ENCODE measurements around the gene NCAM2.
"Not testable (repeated sequence)": the region's sequence is repeated elsewhere in the genome, so short reads cannot be mapped to it uniquely, and the experiment has no call there.

NCAM2 gene

DNA sequence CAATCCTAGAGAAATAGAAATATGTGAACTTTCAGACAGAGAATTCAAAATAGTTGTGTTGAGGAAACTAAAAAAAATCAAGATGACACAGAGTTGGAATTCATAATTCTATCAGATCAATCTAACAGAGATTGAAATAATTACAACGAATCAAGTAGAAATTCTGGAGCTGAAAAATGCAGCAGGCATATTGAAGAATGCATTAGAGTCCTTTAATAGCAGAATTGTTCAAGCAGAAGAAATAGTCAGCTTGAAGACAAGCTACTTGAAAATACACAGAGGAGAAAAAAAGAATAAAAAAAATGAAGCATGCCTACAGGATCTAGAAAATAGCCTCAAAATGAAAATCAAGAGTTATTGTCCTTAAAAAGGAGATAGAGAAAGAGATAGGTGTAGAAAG, 347.1 kb downstream of the NCAM2 start:
- DNase-seq: no peak

DNA sequence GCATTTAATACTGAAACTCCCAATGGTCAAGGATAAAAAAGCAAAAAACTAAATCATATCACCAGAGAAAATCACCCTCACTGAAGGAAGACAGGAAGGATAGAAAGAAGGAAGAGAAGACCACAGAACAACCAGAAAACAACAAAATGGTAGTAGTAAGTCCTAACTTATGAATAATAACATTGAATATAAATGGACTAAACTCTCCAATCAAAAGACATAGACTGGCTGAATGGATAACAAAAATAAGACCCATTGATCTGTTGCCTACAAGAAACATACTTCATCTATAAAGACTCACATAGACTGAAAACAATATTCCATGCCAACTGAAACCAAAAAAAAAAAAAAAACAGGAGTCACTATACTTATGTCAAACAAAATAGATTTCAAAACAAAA, 347.7 kb downstream of the NCAM2 start:
- no peak for DNase-seq

DNA sequence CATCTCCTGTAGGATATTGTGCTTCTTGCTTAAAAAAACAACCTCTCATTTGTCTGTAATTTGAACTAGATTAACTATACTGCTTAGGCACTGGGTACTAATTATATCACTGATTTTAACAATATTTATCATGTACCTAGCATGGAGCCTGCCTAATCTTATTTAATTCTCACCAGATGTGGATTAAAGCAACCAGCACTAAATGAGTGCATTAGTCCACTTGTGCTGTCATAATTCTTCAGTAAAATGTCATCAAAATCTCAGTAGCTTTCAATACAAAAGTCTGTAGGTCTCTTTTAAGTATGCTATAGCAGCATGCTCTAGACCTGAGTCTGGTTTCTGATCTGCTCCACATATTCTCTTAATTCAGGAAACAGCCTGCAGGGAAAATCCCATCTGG, 368.1 kb downstream of the NCAM2 start:
- no peak for DNase-seq

DNA sequence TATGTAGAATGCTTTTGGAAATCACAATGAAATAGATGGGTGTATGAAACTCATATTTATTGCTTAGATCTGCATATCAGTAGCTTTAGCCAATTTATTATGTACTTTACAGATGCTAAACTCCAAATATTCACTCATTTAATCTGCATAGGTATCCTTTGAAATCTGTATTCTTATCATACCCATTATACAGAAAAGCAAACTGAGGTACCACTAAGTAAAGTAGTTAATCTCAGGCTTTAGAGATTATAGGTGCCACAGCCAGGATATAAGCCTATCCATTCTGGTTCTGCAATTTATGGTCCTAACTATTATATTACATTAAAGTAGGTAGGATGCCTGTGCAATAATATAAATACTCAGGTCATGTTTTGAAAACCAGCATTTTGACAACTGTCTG, 369.4 kb downstream of the NCAM2 start:
- DNase-seq: no peak

DNA sequence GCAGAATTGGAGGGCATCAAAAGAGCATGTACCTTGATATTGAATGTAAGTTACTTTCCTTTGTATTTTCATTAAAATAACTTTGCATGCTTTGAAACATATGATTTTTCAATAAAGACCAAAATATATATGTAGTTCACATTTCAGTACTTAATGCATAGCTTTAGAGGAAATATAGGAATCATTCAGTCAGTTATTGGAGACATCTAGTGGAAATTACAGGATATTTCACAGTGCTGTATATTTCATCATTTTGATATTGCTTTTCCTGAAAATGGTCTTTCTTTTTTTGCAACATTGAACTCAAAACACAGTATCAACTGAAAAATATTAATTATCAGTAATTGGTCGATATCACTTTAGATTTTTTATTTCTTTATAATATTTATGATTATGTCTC, 375.8 kb downstream of the NCAM2 start:
- no peak for DNase-seq

DNA sequence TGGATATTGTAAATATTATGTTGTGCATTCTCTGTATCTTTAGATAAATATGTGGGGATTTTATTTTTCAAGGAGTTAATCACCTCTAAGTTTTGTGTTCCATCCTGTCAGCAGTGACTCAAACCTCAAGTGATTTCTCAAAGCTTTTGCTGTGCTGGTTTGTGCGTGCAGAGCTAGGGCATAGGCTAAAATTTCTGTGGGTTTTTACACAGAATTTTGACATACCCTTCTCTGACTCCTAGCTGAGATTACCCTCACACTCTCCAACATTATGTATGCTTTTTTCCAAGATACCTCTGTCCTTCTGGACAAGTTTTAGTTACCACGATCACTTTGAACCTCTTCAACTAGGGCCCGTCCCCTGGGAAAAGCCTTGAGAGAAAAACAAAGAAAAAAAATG, 384.9 kb downstream of the NCAM2 start:
- DNase-seq: no peak

DNA sequence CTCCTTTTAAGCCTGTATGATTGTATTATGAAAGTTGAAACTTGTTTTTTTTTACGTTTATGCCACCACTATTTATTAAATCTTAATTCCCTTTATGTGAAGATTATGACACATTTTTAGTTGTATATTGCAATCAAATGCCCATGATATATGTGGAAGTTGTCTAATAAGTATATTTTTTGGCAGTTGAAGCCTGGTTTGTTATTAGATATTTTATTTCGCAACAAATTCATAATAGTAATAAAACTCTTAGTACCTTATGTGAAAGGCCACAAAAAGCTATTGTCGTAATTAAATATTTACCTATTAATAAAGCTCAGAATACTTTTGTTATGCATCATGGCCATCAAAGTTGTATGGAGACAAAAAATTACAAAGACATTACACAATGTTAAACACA, 386.8 kb downstream of the NCAM2 start:
- DNase-seq: no peak

DNA sequence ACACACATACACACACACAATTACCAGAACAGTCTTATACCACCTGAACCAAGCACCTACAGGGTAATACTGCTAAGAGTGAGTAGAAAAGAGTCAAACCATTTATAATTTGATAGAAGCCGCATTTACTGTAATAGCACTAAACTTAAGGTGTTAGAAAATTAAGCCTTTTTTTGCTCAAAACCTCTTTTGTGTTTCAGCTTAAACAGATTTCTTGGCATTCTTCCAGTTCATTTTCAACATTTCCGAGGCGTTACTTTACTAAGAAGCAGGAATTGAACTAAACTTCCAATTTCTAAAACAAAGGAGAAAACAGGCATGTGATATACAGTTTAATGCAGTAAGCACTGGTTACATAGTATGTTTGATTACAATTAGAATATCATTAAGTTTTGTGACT, 387.2 kb downstream of the NCAM2 start:
- DNase-seq: no peak

DNA sequence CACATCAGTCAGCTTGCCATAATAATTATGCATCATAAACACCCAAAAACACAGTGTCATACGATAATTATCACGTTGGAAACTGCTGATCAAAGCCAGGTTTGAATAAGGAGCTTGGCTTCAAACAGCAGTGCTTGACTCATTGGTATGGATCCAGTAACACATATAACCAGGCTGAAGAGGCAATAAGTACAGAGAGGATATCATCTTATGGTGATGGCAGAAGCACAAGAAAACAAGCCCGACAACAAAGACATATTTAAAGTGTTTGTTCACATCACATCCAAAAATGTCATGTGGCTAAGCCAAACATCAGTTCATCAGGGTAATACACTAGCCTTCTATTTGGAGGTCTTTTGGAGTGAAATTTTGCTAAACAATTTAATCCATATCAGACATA, 389.7 kb downstream of the NCAM2 start:
- DNase-seq: no peak

DNA sequence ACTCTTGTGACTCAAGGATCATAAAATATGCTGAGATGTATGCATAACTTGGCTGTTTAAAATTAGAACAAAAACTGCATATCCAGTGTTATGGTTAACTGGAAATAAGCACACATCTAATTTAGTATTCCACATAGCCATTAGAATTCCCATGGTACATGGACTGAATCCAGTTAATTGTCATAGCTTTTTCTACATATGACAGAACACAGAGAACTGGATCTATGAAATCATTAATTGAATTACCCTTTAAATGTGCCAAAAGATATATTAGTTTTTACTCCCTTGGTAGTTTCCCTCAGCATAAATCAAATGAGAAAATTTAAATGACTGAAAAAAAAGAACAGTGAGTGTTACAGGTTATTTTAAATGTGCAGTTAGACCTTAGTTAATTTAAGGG, 395.9 kb downstream of the NCAM2 start:
- DNase-seq: no peak

DNA sequence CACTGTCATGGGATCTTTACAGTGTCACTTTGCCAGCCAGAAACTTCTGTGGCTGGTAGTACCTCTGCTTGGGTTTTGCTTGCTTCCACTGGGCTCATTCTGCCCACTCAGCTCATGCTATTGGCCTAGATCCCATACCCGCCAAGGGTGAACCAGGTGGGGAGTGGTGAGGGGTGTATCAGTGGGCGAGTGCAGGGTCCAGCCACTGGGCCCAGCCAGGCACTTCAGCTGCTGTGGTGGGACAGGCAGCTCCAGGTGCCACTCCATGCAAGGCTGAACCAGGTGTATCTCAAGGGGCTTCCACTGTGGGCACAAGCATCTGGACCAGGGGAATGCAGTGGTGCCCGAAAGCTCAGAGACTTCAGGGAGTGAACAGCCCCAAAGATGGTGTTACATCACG, 398.2 kb downstream of the NCAM2 start:
- DNase-seq: no peak

DNA sequence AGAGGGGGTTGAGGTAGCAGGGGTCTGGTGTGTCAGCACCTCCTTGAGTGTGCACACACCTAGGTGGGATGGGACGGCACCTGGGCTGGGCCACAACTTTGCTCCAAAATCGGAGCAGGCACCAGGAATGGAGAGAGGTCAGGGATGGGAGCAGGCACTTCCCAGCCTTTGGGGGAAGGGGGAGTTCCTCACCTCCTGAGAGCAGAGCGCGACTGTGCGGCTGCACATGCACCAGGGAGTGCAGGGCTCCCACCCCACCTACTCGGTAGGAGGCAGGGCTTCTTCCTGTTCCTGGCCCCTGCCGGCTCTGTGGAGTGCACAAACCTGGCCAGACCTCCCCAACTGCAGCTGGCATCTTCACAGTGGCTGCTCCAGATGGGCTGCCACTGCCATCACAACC, 399.3 kb downstream of the NCAM2 start:
- DNase-seq: no peak

DNA sequence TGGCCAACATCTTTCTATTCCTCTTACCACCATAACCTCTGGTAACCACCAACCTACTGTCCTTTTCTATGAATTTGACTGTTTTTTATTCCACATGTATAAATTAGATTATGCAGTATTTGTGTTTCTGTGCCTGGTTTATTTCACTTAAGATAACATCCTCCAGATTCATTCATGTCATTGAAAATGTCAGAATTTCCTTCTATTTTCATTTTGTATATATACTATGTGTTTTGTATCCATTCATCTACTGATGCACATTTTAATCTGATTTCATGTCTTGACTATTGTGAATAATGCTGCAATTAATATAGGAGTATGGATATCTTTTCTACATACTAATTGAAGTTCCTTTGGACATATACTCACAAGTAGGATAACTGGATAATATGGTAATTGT, 403.2 kb downstream of the NCAM2 start:
- no peak for DNase-seq

DNA sequence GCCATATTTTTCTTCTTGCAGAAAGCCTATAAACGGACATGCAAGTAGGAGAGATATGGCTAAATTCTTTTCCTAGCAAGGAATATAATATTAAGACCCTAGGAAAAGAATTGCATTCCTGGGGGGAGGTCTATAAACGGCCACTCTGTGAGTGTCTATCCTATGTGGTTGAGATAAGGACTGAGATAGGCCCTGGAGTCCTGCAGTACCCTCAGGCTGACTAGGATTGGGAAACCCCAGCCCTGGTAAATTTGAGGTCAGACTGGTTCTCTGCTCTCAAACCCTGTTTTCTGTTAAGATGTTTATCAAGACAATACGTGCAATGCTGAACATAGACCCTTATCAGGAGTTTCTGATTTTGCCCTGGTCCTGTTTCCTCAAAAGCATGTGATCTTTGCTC, 404.0 kb downstream of the NCAM2 start:
- DNase-seq: not testable (repeated sequence)

DNA sequence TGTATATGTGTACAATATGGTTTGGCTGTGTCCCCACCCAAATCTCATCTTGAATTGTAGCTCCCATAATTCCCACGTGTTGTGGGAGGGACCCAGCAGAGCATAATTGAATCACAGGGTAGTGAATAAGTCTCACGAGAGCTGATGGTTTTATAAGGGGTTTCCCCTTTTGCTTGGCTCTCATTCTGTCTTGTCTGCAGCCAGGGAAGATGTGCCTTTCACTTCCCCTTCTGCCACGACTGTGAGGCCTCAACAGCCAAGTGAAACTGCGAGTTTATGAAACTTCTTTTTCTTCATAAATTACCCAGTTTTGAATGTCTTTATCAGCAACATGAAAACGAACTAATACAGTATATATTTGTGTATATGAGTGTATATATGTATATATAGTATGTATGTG, 406.1 kb downstream of the NCAM2 start:
- not testable (repeated sequence) for DNase-seq

DNA sequence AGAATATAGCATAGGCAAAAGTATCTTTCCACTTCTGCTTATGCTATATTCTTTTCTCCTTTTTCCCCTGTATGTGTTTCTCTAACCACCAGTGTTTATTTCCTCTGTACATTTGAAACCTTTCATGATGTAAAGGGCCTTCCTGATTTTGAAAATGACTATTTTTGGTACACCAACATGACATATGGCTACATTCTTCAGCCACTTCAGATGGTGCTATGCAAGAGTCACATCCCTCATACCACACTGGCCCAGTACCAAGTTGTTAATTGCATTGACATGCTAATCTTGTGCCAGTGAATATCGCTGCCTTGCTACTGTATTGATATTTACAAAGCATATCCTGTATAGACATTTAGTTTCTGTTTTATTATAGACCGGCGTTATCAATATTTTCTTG, 408.7 kb downstream of the NCAM2 start:
- DNase-seq: no peak

DNA sequence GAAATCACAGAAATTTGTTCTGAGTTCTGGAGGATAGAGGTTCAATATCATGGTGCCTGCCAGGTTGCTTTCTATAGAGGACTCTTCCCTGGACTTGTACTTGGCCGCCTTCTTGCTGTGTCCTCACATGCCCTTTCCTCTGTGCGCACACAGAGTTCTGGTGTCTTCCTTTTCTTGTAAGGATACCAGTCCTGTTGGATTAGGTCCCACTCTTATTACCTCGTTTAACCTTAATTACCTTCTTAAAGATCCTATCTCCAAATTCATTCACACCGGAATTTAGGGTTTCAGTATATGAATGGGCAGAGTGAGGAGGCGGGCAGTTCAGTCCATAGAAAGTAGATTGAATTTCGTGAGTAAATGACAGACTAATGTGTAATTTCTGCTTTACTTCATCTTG, 413.9 kb downstream of the NCAM2 start:
- DNase-seq: no peak

DNA sequence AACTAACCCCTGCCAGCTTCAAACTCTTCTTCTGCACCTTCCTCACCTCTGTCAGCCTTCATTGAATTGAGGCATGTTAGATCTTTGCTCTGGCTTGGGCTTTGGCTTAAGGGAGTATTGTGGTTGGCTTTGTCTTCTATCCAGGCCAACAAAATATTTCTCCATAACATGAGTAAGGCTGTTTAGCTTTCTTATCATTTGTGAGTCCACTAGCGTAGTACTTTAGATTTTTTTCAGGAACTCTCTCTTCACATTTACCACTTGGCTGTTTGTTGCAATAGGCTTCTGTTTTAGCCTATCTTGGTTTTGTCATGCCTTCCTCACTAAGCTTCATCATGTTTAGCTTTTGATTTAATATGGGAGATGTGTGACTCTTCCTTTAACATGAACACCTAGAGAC, 417.5 kb downstream of the NCAM2 start:
- DNase-seq: no peak

DNA sequence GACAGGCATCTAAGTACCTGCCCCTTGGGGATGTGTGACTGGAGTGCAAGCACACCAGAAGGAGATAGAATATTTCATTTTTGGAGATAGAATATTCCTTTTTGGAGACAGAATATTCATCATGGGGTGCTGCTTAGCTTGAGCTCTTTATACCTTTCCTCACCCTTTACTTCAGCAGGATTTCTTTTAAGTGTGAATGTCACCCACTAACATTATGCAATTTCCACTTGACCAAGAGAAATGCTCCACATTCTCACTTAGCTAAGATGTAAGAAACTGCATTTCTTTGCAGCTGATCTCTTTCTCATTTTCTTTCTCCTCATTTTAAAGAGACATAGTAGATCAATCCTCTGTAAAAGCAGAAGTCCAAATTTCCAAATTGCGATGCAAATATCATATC, 436.7 kb downstream of the NCAM2 start:
- DNase-seq: no peak

DNA sequence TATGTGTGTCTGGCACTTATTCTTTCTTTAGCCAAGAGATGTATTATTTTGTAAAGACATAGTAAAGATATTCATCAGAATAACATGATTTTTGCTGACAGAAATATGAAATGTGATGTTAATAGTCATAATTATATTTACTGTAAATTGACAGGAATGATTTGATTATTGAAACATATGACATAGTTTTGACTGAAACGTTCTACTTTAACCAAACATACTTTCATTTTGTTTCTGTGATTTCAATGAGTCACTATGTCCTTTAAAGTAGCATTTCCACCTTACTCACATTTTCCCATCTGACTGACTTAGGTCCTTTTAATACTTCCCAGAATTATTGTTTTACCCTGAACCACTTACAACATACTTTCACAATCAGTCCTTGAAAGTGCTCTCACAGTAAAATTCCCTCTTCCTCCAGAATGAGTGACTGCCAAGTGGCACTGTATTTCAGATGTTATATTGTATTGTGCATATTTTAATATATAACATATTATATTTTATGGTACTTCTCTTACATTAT, 437.9 kb downstream of the NCAM2 start:
- no peak for DNase-seq

DNA sequence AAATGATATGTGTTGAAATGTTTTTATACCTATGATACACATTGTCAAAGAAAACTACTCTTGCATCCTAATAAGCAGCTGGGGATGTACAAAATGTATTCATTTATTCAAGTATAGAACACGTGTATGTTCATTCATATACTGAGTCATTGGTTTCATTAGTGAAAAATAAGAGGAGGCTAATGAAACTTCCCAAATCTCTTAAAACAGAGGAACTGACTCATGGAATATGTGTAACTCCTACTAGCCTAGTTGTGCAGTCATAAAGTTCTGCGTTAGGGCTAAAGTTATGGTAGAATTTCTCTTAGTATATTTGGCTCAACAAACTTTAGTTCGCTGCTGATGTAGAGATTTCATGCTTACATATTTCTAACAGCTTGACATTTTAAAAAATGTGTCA, 441.6 kb downstream of the NCAM2 start:
- DNase-seq: no peak

DNA sequence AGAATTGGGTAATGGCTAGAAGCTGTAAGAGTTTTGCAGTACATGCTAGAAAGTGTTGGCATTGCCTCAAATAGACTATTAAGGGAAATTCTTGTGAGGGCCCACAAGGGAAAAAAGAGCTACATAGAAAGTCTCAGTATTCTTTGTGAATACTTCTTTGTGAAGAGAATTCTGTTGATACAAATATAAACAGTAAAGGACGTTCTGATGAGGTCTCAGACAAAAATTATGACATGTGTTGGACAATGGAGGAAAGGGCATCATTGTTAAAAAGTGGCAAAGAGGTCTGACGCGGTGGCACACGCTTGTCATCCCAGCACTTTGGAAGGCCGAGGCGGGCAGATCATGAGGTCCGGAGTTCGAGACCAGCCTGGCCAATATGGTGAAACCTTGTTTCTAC, 458.9 kb downstream of the NCAM2 start:
- no peak for DNase-seq

DNA sequence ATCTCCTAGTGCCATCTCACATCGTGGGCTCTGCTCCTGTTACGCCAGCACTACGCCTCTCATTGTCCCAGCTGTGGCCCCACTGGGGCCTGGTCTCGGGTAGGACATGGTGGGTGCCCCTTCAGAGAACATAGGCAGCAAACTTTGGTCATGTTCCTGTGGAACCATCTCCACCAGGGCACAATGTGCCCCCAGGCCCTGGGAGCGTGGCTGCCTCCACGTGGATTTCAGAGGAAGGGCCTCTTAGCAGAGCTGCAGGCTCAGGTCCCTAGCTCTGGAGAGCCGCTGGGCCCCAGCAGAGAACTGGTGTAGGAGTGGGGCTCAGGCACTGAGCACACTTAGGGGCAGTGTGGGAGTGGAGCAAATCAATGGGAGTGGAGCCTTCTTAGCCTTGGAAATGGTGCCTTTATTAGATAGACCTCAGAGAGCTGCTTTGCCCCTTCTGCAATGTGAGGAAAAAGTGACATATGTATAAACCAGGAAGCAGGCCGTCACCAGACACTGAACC, 460.0 kb downstream of the NCAM2 start:
- DNase-seq: no peak

DNA sequence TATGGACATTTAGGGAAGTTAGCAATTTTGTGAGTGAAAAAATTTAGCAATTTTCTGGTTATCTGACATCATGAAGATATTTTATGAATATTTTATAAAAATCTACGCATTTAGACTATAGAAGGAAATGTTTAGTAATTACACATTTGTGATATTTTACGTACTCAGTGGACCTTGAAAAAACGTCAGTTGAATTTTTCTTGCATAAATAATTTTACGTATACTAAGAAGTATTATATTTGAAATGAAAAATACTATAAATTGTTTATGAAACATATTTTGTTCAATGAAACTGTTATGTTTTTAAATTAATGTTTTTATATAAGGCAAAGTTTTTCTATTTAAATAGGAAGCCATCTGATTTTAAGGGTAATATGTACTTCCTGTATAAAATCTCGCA, 462.8 kb downstream of the NCAM2 start:
- no peak for DNase-seq

DNA sequence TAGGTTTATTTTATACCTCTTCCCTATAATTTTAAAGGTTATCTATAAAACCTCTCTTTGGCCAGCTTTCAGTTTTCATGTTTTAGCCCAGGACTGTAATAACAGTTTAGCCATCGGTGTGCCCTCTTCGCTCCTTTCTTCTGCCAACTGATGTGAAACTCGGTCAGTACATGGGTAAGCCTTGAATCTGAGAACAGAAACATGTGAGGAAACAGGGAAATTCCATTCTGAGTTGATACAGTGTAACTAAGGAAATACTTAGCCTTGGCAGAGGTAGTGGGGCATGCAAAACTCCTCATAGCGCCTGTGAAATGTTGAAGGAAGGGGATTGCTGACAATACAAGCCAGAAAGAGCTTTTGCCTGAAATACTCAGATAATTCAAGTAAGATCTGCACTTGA, 465.2 kb downstream of the NCAM2 start:
- DNase-seq: no peak

DNA sequence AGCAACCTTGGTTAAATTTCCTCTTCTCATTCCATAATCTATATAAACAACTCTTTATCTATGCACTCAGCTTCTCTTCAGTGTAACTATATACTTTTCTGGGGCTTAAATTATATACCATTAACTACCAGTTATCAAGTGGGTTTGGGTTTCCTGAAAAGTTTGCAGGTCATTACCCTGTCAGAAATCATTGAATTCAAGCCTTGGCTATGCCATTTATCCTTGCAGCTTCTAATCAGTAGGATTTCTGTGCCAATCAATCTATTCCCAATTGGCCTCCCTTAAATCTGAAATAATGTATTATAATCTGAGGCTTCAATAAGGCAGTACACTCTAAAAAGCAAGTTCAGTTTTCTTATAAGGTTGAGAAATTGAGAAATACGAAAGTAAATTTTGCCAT, 466.5 kb downstream of the NCAM2 start:
- DNase-seq: no peak
